Skin epidermis (tissue), 12 donors: ENCODE measurements around the gene IPMK.
A peak's percentile ranks its signal among the peaks of the same experiment; 100 is the strongest.
"Not testable (repeated sequence)": the region's sequence is repeated elsewhere in the genome, so short reads cannot be mapped to it uniquely, and the experiment has no call there.

Source experiments
- H3K27ac ChIP-seq, 21 experiments: fragments of 200-600 bp; sonication (generic) in 11 of 21; one replicate each; pipeline ENCODE4 v1.5.0; 2020; ENCODE audit warnings: mild to moderate bottlenecking in 3 of 21, inconsistent platforms in 2 of 21, moderate library complexity in 2 of 21
- H3K4me3 ChIP-seq, 7 experiments: fragments of 200-600 bp; sonication (generic) in 2 of 7; one replicate each; pipeline ENCODE4 v1.5.0; 2020; ENCODE audit warnings: inconsistent platforms in 2 of 7, mild to moderate bottlenecking in 2 of 7, moderate library complexity in 1 of 7

The IPMK gene

GRCh38 chr10:58268946-58269781, 1.5 kb upstream of the IPMK start, which contains the start of gene CISD1:
CISD1 (plus strand) TSS chr10:58269162; CDS start chr10:58269274, 112 bp downstream.
- H3K27ac ChIP-seq = peak within 1 kb of the TSS; percentile 77 to 100 (median 95)

GRCh38 chr10:58268454-58268945, 806 bp upstream of the IPMK start:
- peak overlapping the region in 20 of 21 experiments; percentile 49 to 100 (median 95) for H3K27ac ChIP-seq
- H3K4me3 ChIP-seq = peak overlapping the region; percentile 60 to 90 (median 78)

More at GRCh38 chr10:58268946-58269781, 1.5 kb upstream of the IPMK start, which contains the start of gene CISD1:
- H3K4me3 ChIP-seq = peak within 1 kb of the TSS; percentile 60 to 90 (median 78)

- peak overlapping the region; percentile 84 to 100 (median 95) for H3K27ac ChIP-seq
- peak overlapping the region; percentile 60 to 90 (median 78) for H3K4me3 ChIP-seq
Measured at GRCh38 chr10:58266826-58267712, 625 bp downstream of the IPMK start.

GRCh38 chr10:58266003-58266825, 1.5 kb downstream of the IPMK start:
- Histone ChIP-seq H3K4me3 (peak overlapping the region; percentile 60 to 90 (median 78)), H3K27ac (peak overlapping the region in 20 of 21 experiments; percentile 84 to 100 (median 95))

- peak overlapping the region in 10 of 21 experiments; percentile 90 to 100 (median 96) for H3K27ac ChIP-seq
- H3K4me3 ChIP-seq = peak overlapping the region in 2 of 7 experiments; percentile 60 to 78
Measured at GRCh38 chr10:58265249-58265648, 2.4 kb downstream of the IPMK start.

- Histone ChIP-seq H3K4me3 (no peak overlapping the region), H3K27ac (peak overlapping the region in 4 of 21 experiments; percentile 24 to 99 (median 93))
Measured at GRCh38 chr10:58264780-58265179, 2.9 kb downstream of the IPMK start.

- no peak overlapping the region for H3K4me3 ChIP-seq
- no peak overlapping the region for H3K27ac ChIP-seq
Measured at GRCh38 chr10:58262766-58263165, 4.9 kb downstream of the IPMK start.

GRCh38 chr10:58260334-58260733, 7.4 kb downstream of the IPMK start:
- Histone ChIP-seq H3K4me3 (no peak overlapping the region), H3K27ac (no peak overlapping the region)

GRCh38 chr10:58258977-58259692, 8.6 kb downstream of the IPMK start:
- Histone ChIP-seq H3K4me3 (no peak overlapping the region), H3K27ac (no peak overlapping the region)

- H3K27ac ChIP-seq, H3K4me3 ChIP-seq: not testable (repeated sequence)
Measured at GRCh38 chr10:58256013-58256780, 11.5 kb downstream of the IPMK start.

- Histone ChIP-seq H3K4me3 (no peak overlapping the region), H3K27ac (no peak overlapping the region)
Measured at GRCh38 chr10:58254644-58255043, 13.1 kb downstream of the IPMK start.

GRCh38 chr10:58253184-58253583, 14.5 kb downstream of the IPMK start:
- Histone ChIP-seq H3K4me3 (no peak overlapping the region), H3K27ac (no peak overlapping the region)

- not testable (repeated sequence) for H3K27ac ChIP-seq, H3K4me3 ChIP-seq
Measured at GRCh38 chr10:58244666-58245065, 23.0 kb downstream of the IPMK start.

GRCh38 chr10:58244242-58244641, 23.5 kb downstream of the IPMK start:
- H3K27ac ChIP-seq, H3K4me3 ChIP-seq: not testable (repeated sequence)

- not testable (repeated sequence) for H3K4me3 ChIP-seq, H3K27ac ChIP-seq
Measured at GRCh38 chr10:58243801-58244200, 23.9 kb downstream of the IPMK start.

- Histone ChIP-seq H3K4me3 (no peak overlapping the region), H3K27ac (no peak overlapping the region)
Measured at GRCh38 chr10:58243269-58243668, 24.4 kb downstream of the IPMK start.

- Histone ChIP-seq H3K27ac (peak overlapping the region in 1 of 21 experiments; percentile 56), H3K4me3 (no peak overlapping the region)
Measured at GRCh38 chr10:58241346-58241745, 26.3 kb downstream of the IPMK start.

GRCh38 chr10:58240531-58240930, 27.2 kb downstream of the IPMK start:
- Histone ChIP-seq H3K4me3 (no peak overlapping the region), H3K27ac (peak overlapping the region in 2 of 21 experiments; percentile 24 to 56)
